GM12878 (cell line): Measurements from ENCODE around the gene YPEL3. TPM values are rescaled to one million over a fixed set of nuclear protein-coding genes. Genes with fewer than 3 reads are reported as not detected.

Experiments
- ATAC-seq: fragments of 200-7000 bp; cut with Tn5 transposase; 3 replicates; pipeline ENCODE4 v1.9.1; 2020; ENCODE audit warnings: mild to moderate bottlenecking, moderate library complexity
- BruUV-seq: library from RNA; stranded (reverse); fragments of 400-500 nt; replicated peaks from 2 replicates; lab custom pipeline; 2021; lab: Mats Ljungman, UMichigan
- CTCF ChIA-PET: fragments of 300-600 bp; sonication (Branson Sonifier 250); formaldehyde crosslinking; extraction: SDS; loops from one replicate; lab custom pipeline; 2021; ENCODE audit warnings: inconsistent platforms; lab: Yijun Ruan, JAX
- POLR2A ChIA-PET: fragments of 350-600 bp; formaldehyde crosslinking; extraction: SDS; loops from one replicate; lab custom pipeline; 2021; ENCODE audit warnings: inconsistent platforms; lab: Charles Lee
- RAD21 ChIA-PET: fragments of 300-600 bp; sonication (Branson Sonifier 250); formaldehyde crosslinking; loops from one replicate; lab custom pipeline; 2023; ENCODE audit warnings: antibody characterized with exemption; ENCODE audit not compliant: unreplicated experiment; lab: Charles Lee
- SMC1A ChIA-PET: fragments of 300-600 bp; sonication (Branson Sonifier 250); formaldehyde crosslinking; loops from one replicate; lab custom pipeline; 2023; ENCODE audit not compliant: unreplicated experiment, uncharacterized antibody; lab: Charles Lee
- DNase-seq: peaks from one replicate; pipeline ENCODE4 v3.0.0-alpha.2; 2011; ENCODE audit warnings: low read depth, low spot score
- FAIRE-seq: peaks from 3 replicates; lab custom pipeline; 2011; peaks lifted over from hg19 to GRCh38; lab: Jason Lieb, UNC
- H2AFZ ChIP-seq: 2 replicates; pipeline ENCODE4 v1.6.0; 2011; ENCODE audit warnings: low read depth, low read length, control low read depth; ENCODE audit not compliant: control insufficient read depth
- H3K27ac ChIP-seq: 2 replicates; pipeline ENCODE4 v1.5.1; 2011; ENCODE audit warnings: control low read depth; ENCODE audit not compliant: control insufficient read depth, insufficient read depth
- H3K27me3 ChIP-seq, 2 experiments: replicated peaks in 1 of 2; 2 replicates each; pipeline versions ENCODE4 v1.6.0 to v1.6.1; 2011; ENCODE audit warnings: low read length in 1 of 2; ENCODE audit not compliant: control insufficient read depth in 2 of 2, insufficient read depth in 2 of 2
- H3K36me3 ChIP-seq, 2 experiments: 2 replicates each; pipeline ENCODE4 v1.5.1; 2011; ENCODE audit warnings: low read length in 1 of 2; ENCODE audit not compliant: control insufficient read depth in 2 of 2, insufficient read depth in 2 of 2
- H3K4me1 ChIP-seq: 2 replicates; pipeline ENCODE4 v1.6.1; 2011; ENCODE audit warnings: mild to moderate bottlenecking, low read length, moderate library complexity, mixed read lengths; ENCODE audit not compliant: control insufficient read depth, insufficient read depth
- H3K4me2 ChIP-seq: 2 replicates; pipeline ENCODE4 v1.6.0; 2011; ENCODE audit warnings: control low read depth; ENCODE audit not compliant: control insufficient read depth, insufficient read depth
- H3K4me3 ChIP-seq: fragments of 200-600 bp; sonication (generic); 2 replicates; pipeline ENCODE4 v1.5.1; 2016
- H3K79me2 ChIP-seq: 2 replicates; pipeline ENCODE4 v1.6.0; 2011; ENCODE audit warnings: low read length; ENCODE audit not compliant: control insufficient read depth, insufficient read depth
- H3K9ac ChIP-seq: 2 replicates; pipeline ENCODE4 v1.8.0; 2011; ENCODE audit warnings: low read length, control low read depth, mixed read lengths; ENCODE audit not compliant: control insufficient read depth, insufficient read depth
- H3K9me3 ChIP-seq: replicated peaks from 3 replicates; pipeline ENCODE4 v1.5.1; 2011; ENCODE audit warnings: mild to moderate bottlenecking, low read length; ENCODE audit not compliant: control insufficient read depth, insufficient read depth
- H4K20me1 ChIP-seq: 2 replicates; pipeline ENCODE4 v1.6.0; 2011; ENCODE audit not compliant: control insufficient read depth, insufficient read depth
- NFYA ChIP-seq: IDR thresholded peaks from 2 replicates; pipeline ENCODE4 v1.6.1; 2011; ENCODE audit warnings: low read depth, mild to moderate bottlenecking, low read length, improper control_type of control experiment, borderline replicate concordance
- NRF1 ChIP-seq: conservative IDR thresholded peaks from 2 replicates; pipeline ENCODE4 v1.6.1; 2011; ENCODE audit warnings: mild to moderate bottlenecking, low read depth, low read length, improper control_type of control experiment
- POLR2AphosphoS2 ChIP-seq: IDR thresholded peaks from 2 replicates; pipeline ENCODE4 v1.6.1; 2011; ENCODE audit warnings: low read depth, mild to moderate bottlenecking, low read length, improper control_type of control experiment, moderate library complexity
- POLR2AphosphoS5 ChIP-seq: IDR thresholded peaks from 2 replicates; pipeline ENCODE4 v1.6.1; 2011; ENCODE audit warnings: mild to moderate bottlenecking, low read length, inconsistent platforms
- RB1 ChIP-seq: fragments of 450-650 bp; formaldehyde crosslinking; IDR thresholded peaks from 2 replicates; pipeline ENCODE4 v1.6.1; 2017; ENCODE audit warnings: mild to moderate bottlenecking, borderline replicate concordance
- RELA ChIP-seq: fragments of 450-650 bp; IDR thresholded peaks from 2 replicates; pipeline ENCODE4 v1.8.0; 2014; ENCODE audit warnings: borderline replicate concordance; ENCODE audit not compliant: partially characterized antibody
- TAF1 ChIP-seq: IDR thresholded peaks from 2 replicates; pipeline ENCODE4 v1.6.1; 2011; ENCODE audit warnings: mild to moderate bottlenecking, low read depth, low read length, borderline replicate concordance
- in situ Hi-C: fragments of 300-500 bp; cut with MboI; formaldehyde crosslinking; loops from 9 replicates; pipeline ENCODE4 v1.14.3; 2018; ENCODE audit warnings: mixed read lengths
- intact Hi-C: fragments of 100-400 bp; cut with micrococcal nuclease; formaldehyde crosslinking; loops from one replicate; pipeline ENCODE4 v1.14.2; 2022; ENCODE audit not compliant: unreplicated experiment
- polyA plus RNA-seq, 11 experiments: library from polyadenylated mRNA; depleted of rRNA in 4 of 11; unstranded in 6 of 11; stranded (reverse) in 5 of 11; fragments of >200 nt; fragmentation: Nextera tagmentation in 4 of 11; fragmentation: Illumina TruSeq in 1 of 11; extraction: Ambion mirVana in 4 of 11; extraction: Trizol in 1 of 11; gene quantifications; 1 replicate in 1 of 11; 2 replicates in 10 of 11; pipeline versions ENCODE4 v1.2.1 to v1.2.3, GENCODE V29; 2011 to 2016; ENCODE audit warnings: inconsistent platforms in 2 of 11, missing spikeins in 2 of 11, low read depth in 1 of 11
- total RNA-seq, 4 experiments: library from RNA; depleted of rRNA in 3 of 4; stranded (reverse); fragments of >200 nt in 3 of 4; fragmentation: Illumina TruSeq in 1 of 4; extraction: Trizol in 1 of 4; gene quantifications; 2 replicates each; pipeline versions ENCODE4 v1.2.1 to v1.2.3, GENCODE V29; 2013 to 2021
- TF ChIP-seq, protein P1 (sequence below): fragments of 450-650 bp; IDR thresholded peaks from 2 replicates; pipeline ENCODE4 v1.6.1; 2017; ENCODE audit warnings: antibody characterized with exemption, mild to moderate bottlenecking, moderate library complexity
- TF ChIP-seq, protein P2 (sequence below): IDR thresholded peaks from 2 replicates; pipeline ENCODE4 v1.6.1; 2011; ENCODE audit warnings: low read depth, low read length, improper control_type of control experiment, borderline replicate concordance

Gene YPEL3
- total and polyA plus RNA-seq, 10 of the 15 experiments (the other 5 are each of a cell fraction or from before 2014, with no cell fraction given) = 1.3 to 22.0 (median 12.1) TPM

DNA sequence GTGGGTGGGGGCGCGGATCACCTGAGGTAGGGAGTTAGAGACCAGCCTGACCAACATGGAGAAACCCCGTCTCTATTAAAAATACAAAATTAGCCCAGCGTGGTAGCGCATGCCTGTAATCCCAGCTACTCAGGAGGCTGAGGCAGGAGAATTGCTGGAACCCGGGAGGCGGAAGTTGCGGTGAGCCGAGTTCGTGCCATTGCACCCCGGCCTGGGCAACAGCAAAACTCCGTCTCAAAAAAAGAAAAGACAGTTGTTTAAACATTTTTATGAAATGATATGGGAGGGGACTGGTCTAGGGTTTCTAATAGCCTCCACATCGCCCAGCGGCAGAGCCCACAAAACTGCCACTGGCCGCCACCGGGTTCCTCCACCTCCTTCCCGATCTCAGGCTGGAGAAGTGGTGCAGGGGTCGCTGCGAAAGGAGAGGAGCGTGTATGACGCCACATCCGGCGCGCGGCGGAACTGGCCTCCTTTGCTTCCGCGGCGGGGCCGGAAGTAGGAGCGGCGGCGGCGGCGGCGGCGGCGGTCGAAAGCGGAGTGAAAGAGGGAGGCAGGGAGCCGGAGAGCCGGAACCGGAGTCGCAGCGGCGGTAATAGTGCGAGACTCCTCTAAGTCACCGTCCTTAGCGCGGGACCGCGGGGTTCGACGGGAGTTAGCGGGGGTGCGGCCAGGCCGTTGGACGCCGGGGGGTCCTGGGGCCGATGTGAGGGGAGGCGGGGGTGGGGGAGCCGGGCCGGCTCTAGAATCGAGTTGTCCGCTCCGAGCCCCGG is 20.3 kb downstream of the YPEL3 start, which contains the start of gene PPP4C (continued):
- TF ChIP-seq, protein P1, sequence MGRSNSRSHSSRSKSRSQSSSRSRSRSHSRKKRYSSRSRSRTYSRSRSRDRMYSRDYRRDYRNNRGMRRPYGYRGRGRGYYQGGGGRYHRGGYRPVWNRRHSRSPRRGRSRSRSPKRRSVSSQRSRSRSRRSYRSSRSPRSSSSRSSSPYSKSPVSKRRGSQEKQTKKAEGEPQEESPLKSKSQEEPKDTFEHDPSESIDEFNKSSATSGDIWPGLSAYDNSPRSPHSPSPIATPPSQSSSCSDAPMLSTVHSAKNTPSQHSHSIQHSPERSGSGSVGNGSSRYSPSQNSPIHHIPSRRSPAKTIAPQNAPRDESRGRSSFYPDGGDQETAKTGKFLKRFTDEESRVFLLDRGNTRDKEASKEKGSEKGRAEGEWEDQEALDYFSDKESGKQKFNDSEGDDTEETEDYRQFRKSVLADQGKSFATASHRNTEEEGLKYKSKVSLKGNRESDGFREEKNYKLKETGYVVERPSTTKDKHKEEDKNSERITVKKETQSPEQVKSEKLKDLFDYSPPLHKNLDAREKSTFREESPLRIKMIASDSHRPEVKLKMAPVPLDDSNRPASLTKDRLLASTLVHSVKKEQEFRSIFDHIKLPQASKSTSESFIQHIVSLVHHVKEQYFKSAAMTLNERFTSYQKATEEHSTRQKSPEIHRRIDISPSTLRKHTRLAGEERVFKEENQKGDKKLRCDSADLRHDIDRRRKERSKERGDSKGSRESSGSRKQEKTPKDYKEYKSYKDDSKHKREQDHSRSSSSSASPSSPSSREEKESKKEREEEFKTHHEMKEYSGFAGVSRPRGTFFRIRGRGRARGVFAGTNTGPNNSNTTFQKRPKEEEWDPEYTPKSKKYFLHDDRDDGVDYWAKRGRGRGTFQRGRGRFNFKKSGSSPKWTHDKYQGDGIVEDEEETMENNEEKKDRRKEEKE = no peak
- TF ChIP-seq RELA = no peak
- TF ChIP-seq POLR2AphosphoS5 = peak; percentile 80
- TF ChIP-seq, protein P2, sequence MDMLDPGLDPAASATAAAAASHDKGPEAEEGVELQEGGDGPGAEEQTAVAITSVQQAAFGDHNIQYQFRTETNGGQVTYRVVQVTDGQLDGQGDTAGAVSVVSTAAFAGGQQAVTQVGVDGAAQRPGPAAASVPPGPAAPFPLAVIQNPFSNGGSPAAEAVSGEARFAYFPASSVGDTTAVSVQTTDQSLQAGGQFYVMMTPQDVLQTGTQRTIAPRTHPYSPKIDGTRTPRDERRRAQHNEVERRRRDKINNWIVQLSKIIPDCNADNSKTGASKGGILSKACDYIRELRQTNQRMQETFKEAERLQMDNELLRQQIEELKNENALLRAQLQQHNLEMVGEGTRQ = no peak
- TF ChIP-seq RB1 = 0 out of 2 replicates have a peak, but pooled peaks have one; percentile 42
- TF ChIP-seq TAF1 = peak; percentile 78; the same call in 1 of the 2 replicates
- no peak for TF ChIP-seq NFYA

DNA sequence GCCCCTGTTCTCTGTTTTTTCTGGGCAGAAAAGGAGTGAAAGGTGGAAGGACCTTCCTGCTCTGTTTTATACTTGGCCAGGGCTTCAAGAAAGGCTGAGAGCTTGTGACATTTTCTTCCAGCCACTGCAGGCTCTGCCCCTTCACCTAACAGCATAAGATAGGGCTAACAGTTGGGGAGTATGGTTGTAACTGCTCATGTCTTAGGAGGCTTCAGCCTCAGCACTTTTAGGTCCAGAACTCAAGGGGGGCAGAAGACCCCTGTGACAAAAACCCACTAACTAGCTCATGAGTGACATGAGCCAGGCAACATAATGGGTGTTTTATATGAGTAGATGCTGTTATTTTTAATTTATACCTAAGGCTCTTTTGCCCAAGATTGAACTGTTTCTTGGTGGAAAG is 25.5 kb downstream of the YPEL3 start:
- Histone ChIP-seq H3K27me3 (no peaks in the 10 kb centered on the region), H3K9ac (no peak overlapping the region), H3K4me1 (peaks cover 26% of the 10 kb centered on the region), H3K9me3 (no peaks in the 10 kb centered on the region), H3K27ac (no peak overlapping the region), H2AFZ (no peak overlapping the region), H4K20me1 (peaks cover 24% of the 10 kb centered on the region), H3K4me2 (no peak overlapping the region), H3K36me3 (peaks cover 30 to 32% of the 10 kb centered on the region in 2 experiments), H3K4me3 (no peak overlapping the region), H3K79me2 (peaks cover 51% of the 10 kb centered on the region)
- ChIA-PET POLR2A (no interaction called here), RAD21 (no interaction called here), SMC1A (no interaction called here), CTCF (interaction anchor here (1.1 kb wide), 1 partner anchor 21 kb away, joined by 3 read pairs; the partner anchor contains the start of gene TBX6)
- in situ Hi-C loops = no loop called here
- DNase-seq (no peak), FAIRE-seq (no peak), ATAC-seq (no peak)
- peak; percentile 47; the same call in 1 of the 2 replicates for TF ChIP-seq POLR2AphosphoS2
- TF ChIP-seq NRF1 = no peak
- BruUV-seq = no TSS peak
- intact Hi-C loops = no loop called here
